Measurements from ENCODE around the gene OGFRL1.

The OGFRL1 gene

GRCh38 chr6:71290611-71291010 lies 2.0 kb downstream of the OGFRL1 start:
- Histone ChIP-seq H3K27me3 (ENCODE audit: control insufficient read depth, low read length) (no peaks in the 10 kb centered on the region), H3K9me2 (replicated peaks; ENCODE audit: control insufficient read depth, low read length) (no peaks in the 10 kb centered on the region), H3K4me2 (ENCODE audit: low read length) (peak overlapping the region; percentile 80), H3K79me2 (ENCODE audit: control insufficient read depth, low read length) (peaks cover 51% of the 10 kb centered on the region), H3K27ac (ENCODE audit: low read depth, low read length) (no peak overlapping the region), H3K36me3 (ENCODE audit: control insufficient read depth, low read length) (peaks cover 49% of the 10 kb centered on the region), H3K4me3 (ENCODE audit: low read length) (peak overlapping the region; percentile 82), H4K20me1 (ENCODE audit: control insufficient read depth, insufficient read depth, low read depth, low read length) (peaks cover 6% of the 10 kb centered on the region; the same call in 1 of the 2 replicates), H3K4me1 (ENCODE audit: control insufficient read depth, low read length) (peaks cover 41% of the 10 kb centered on the region), H3F3A (ENCODE audit: control insufficient read depth, insufficient read depth) (peaks cover 7% of the 10 kb centered on the region), H3K9me3 (ENCODE audit: control insufficient read depth, insufficient read depth, low read length) (no peaks in the 10 kb centered on the region)
- TF ChIP-seq, protein P1, sequence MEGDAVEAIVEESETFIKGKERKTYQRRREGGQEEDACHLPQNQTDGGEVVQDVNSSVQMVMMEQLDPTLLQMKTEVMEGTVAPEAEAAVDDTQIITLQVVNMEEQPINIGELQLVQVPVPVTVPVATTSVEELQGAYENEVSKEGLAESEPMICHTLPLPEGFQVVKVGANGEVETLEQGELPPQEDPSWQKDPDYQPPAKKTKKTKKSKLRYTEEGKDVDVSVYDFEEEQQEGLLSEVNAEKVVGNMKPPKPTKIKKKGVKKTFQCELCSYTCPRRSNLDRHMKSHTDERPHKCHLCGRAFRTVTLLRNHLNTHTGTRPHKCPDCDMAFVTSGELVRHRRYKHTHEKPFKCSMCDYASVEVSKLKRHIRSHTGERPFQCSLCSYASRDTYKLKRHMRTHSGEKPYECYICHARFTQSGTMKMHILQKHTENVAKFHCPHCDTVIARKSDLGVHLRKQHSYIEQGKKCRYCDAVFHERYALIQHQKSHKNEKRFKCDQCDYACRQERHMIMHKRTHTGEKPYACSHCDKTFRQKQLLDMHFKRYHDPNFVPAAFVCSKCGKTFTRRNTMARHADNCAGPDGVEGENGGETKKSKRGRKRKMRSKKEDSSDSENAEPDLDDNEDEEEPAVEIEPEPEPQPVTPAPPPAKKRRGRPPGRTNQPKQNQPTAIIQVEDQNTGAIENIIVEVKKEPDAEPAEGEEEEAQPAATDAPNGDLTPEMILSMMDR (IDR thresholded peaks at IDR 0.05; ENCODE audit: low read depth, low read length, poor library complexity, severe bottlenecking) = no peak
- TF ChIP-seq EZH2phosphoT487 (IDR thresholded peaks at IDR 0.05; ENCODE audit: borderline replicate concordance, low read length) = no peak

GRCh38 chr6:71292001-71292400 lies 3.4 kb downstream of the OGFRL1 start:
- peaks cover 40% of the 10 kb centered on the region for H3K4me1 ChIP-seq (ENCODE audit: control insufficient read depth, low read length)
- H3K9me3 ChIP-seq (ENCODE audit: control insufficient read depth, insufficient read depth, low read length) = no peaks in the 10 kb centered on the region
- peak overlapping the region; percentile 82 for H3K4me3 ChIP-seq (ENCODE audit: low read length)
- TF ChIP-seq EZH2phosphoT487 (IDR thresholded peaks at IDR 0.05; ENCODE audit: borderline replicate concordance, low read length) = no peak
- TF ChIP-seq, protein P1 (IDR thresholded peaks at IDR 0.05; ENCODE audit: low read depth, low read length, poor library complexity, severe bottlenecking) = no peak
- peaks cover 63% of the 10 kb centered on the region for H3K36me3 ChIP-seq (ENCODE audit: control insufficient read depth, low read length)
- no peaks in the 10 kb centered on the region; the same call in 1 of the 2 replicates for H3F3A ChIP-seq (ENCODE audit: control insufficient read depth, insufficient read depth)
- no peaks in the 10 kb centered on the region for H3K9me2 ChIP-seq (replicated peaks; ENCODE audit: control insufficient read depth, low read length)
- H3K27ac ChIP-seq (ENCODE audit: low read depth, low read length) = no peak overlapping the region
- H3K79me2 ChIP-seq (ENCODE audit: control insufficient read depth, low read length) = peaks cover 51% of the 10 kb centered on the region
- H4K20me1 ChIP-seq (ENCODE audit: control insufficient read depth, insufficient read depth, low read depth, low read length) = peaks cover 6% of the 10 kb centered on the region; the same call in 1 of the 2 replicates
- no peaks in the 10 kb centered on the region for H3K27me3 ChIP-seq (ENCODE audit: control insufficient read depth, low read length)
- H3K4me2 ChIP-seq (ENCODE audit: low read length) = peak overlapping the region; percentile 80

DNA sequence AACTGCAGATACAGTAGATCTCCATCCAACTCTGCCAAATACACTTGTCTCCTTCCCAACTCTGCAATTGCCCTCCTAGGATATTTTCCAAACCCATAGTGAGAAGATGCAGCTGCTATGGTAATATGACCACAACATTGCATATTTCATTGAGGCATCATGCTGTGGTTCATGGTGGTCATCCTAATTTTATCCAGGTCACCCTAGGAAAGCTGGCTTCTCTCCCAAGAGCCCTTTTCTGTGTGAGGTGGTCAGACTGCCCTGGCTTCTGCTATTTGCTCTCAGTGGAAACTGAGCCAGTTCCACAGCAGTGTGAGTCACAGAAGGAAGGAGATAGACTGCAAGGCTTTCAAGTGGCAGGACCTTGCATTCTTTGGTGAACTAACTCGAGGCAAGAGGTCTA lies 5.5 kb downstream of the OGFRL1 start:
- Histone ChIP-seq H4K20me1 (ENCODE audit: control insufficient read depth, insufficient read depth, low read depth, low read length) (peaks cover 6% of the 10 kb centered on the region; the same call in 1 of the 2 replicates), H3K9me3 (ENCODE audit: control insufficient read depth, insufficient read depth, low read length) (no peaks in the 10 kb centered on the region), H3K9me2 (replicated peaks; ENCODE audit: control insufficient read depth, low read length) (no peaks in the 10 kb centered on the region), H3K4me3 (ENCODE audit: low read length) (no peak overlapping the region), H3K4me1 (ENCODE audit: control insufficient read depth, low read length) (peaks cover 26% of the 10 kb centered on the region), H3K4me2 (ENCODE audit: low read length) (no peak overlapping the region), H3K27me3 (ENCODE audit: control insufficient read depth, low read length) (no peaks in the 10 kb centered on the region), H3K27ac (ENCODE audit: low read depth, low read length) (no peak overlapping the region), H3F3A (ENCODE audit: control insufficient read depth, insufficient read depth) (no peaks in the 10 kb centered on the region), H3K79me2 (ENCODE audit: control insufficient read depth, low read length) (peaks cover 50% of the 10 kb centered on the region), H3K36me3 (ENCODE audit: control insufficient read depth, low read length) (peaks cover 78% of the 10 kb centered on the region)
- TF ChIP-seq, protein P1 (IDR thresholded peaks at IDR 0.05; ENCODE audit: low read depth, low read length, poor library complexity, severe bottlenecking) = no peak
- no peak for TF ChIP-seq EZH2phosphoT487 (IDR thresholded peaks at IDR 0.05; ENCODE audit: borderline replicate concordance, low read length)
